ENCODE measurements around the gene MRGPRF. TPM values are rescaled to one million over a fixed set of nuclear protein-coding genes. Genes with fewer than 3 reads are reported as not detected.
A peak's percentile ranks its signal among the peaks of the same experiment; 100 is the strongest.

Gene MRGPRF
- total RNA-seq, 1 experiment from 2014 or later: 0.76 TPM

DNA sequence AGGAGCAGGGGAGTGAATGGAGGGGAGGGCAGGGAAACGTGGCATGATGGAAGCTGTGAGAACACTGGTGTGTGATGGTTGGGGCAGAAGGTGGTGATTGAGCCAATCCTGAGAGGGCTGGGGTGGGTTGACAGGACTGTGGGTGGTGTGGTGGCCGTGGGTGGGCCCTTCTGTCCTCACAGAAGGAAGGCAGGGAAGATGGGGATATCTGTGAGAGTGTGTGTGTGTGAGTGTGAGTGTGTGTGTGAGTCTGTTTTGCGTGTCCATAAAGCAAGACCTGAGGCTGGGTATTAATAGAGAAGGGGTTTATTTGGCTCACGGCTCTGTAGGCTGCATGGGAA lies 48.6 kb upstream of the MRGPRF start:
- BruUV-seq (replicated peaks): no TSS peak
- H4K20me1 ChIP-seq (ENCODE audit: insufficient read depth): no peaks in the 10 kb centered on the region

More for the DNA sequence above, 48.6 kb upstream of the MRGPRF start:
- no peak overlapping the region for H2AFZ ChIP-seq (ENCODE audit: low read depth, low read length, poor library complexity, severe bottlenecking)
- ChIA-PET RAD21 (ENCODE audit: low non-redundant PET in 1 of 2, low total read pairs in 2 of 2, uncharacterized antibody in 2 of 2, unreplicated experiment in 2 of 2) (no interaction called here), POLR2A (no interaction called here), CTCF (no interaction called here)
- H3K4me2 ChIP-seq (ENCODE audit: low read length): no peak overlapping the region
- no peaks in the 10 kb centered on the region for H3K79me2 ChIP-seq (ENCODE audit: insufficient read depth, low read length)
- no peaks in the 10 kb centered on the region for H3K9me3 ChIP-seq (ENCODE audit: control insufficient read depth in 1 of 2, insufficient read depth in 1 of 2, low read depth in 1 of 2, low read length in 2 of 2)
- intact Hi-C loops (cut with micrococcal nuclease): no loop called here
- TF ChIP-seq CBX3 (IDR thresholded peaks at IDR 0.05; ENCODE audit: low read depth) (no peak), JUND (IDR thresholded peaks at IDR 0.05) (no peak), ELF1 (IDR thresholded peaks at IDR 0.05; ENCODE audit: borderline replicate concordance, low read depth) (no peak), EZH2phosphoT487 (IDR thresholded peaks at IDR 0.05; ENCODE audit: borderline replicate concordance) (no peak), SRF (IDR thresholded peaks at IDR 0.05; ENCODE audit: low read depth) (no peak), SIN3A (IDR thresholded peaks at IDR 0.05; ENCODE audit: low read depth) (no peak), EZH2 (IDR thresholded peaks at IDR 0.05) (no peak), EGR1 (IDR thresholded peaks at IDR 0.05; ENCODE audit: low read depth) (no peak), RAD21 (IDR thresholded peaks at IDR 0.05; ENCODE audit: low read depth) (no peak), SP1 (IDR thresholded peaks at IDR 0.05; ENCODE audit: low read depth) (no peak), ZFX (IDR thresholded peaks at IDR 0.05) (no peak), POLR2A (IDR thresholded peaks at IDR 0.05; ENCODE audit: borderline replicate concordance, extremely low read depth, insufficient read depth, insufficient read length) (no peak), POLR2AphosphoS5 (IDR thresholded peaks at IDR 0.05; ENCODE audit: low read depth, low read length) (no peak), CEBPB (IDR thresholded peaks at IDR 0.05; ENCODE audit: low read depth) (no peak), ZNF274 (IDR thresholded peaks at IDR 0.05; ENCODE audit: low read depth, low read length) (no peak)
- TF ChIP-seq, protein P1, sequence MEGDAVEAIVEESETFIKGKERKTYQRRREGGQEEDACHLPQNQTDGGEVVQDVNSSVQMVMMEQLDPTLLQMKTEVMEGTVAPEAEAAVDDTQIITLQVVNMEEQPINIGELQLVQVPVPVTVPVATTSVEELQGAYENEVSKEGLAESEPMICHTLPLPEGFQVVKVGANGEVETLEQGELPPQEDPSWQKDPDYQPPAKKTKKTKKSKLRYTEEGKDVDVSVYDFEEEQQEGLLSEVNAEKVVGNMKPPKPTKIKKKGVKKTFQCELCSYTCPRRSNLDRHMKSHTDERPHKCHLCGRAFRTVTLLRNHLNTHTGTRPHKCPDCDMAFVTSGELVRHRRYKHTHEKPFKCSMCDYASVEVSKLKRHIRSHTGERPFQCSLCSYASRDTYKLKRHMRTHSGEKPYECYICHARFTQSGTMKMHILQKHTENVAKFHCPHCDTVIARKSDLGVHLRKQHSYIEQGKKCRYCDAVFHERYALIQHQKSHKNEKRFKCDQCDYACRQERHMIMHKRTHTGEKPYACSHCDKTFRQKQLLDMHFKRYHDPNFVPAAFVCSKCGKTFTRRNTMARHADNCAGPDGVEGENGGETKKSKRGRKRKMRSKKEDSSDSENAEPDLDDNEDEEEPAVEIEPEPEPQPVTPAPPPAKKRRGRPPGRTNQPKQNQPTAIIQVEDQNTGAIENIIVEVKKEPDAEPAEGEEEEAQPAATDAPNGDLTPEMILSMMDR (IDR thresholded peaks at IDR 0.05 in 2 of 3, conservative IDR thresholded peaks at IDR 0.05 in 1 of 3; ENCODE audit: borderline replicate concordance in 1 of 3, insufficient read depth in 1 of 3, low read depth in 2 of 3, low read length in 2 of 3): no peak
- TF ChIP-seq, protein P2, sequence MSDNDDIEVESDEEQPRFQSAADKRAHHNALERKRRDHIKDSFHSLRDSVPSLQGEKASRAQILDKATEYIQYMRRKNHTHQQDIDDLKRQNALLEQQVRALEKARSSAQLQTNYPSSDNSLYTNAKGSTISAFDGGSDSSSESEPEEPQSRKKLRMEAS (IDR thresholded peaks at IDR 0.05): no peak
- TF ChIP-seq, protein P3, sequence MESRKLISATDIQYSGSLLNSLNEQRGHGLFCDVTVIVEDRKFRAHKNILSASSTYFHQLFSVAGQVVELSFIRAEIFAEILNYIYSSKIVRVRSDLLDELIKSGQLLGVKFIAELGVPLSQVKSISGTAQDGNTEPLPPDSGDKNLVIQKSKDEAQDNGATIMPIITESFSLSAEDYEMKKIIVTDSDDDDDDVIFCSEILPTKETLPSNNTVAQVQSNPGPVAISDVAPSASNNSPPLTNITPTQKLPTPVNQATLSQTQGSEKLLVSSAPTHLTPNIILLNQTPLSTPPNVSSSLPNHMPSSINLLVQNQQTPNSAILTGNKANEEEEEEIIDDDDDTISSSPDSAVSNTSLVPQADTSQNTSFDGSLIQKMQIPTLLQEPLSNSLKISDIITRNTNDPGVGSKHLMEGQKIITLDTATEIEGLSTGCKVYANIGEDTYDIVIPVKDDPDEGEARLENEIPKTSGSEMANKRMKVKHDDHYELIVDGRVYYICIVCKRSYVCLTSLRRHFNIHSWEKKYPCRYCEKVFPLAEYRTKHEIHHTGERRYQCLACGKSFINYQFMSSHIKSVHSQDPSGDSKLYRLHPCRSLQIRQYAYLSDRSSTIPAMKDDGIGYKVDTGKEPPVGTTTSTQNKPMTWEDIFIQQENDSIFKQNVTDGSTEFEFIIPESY (IDR thresholded peaks at IDR 0.05; ENCODE audit: extremely low read depth, insufficient replicate concordance, low read length): no peak
- TF ChIP-seq, protein P4, sequence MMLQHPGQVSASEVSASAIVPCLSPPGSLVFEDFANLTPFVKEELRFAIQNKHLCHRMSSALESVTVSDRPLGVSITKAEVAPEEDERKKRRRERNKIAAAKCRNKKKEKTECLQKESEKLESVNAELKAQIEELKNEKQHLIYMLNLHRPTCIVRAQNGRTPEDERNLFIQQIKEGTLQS (IDR thresholded peaks at IDR 0.05): no peak
- TF ChIP-seq, protein P5, sequence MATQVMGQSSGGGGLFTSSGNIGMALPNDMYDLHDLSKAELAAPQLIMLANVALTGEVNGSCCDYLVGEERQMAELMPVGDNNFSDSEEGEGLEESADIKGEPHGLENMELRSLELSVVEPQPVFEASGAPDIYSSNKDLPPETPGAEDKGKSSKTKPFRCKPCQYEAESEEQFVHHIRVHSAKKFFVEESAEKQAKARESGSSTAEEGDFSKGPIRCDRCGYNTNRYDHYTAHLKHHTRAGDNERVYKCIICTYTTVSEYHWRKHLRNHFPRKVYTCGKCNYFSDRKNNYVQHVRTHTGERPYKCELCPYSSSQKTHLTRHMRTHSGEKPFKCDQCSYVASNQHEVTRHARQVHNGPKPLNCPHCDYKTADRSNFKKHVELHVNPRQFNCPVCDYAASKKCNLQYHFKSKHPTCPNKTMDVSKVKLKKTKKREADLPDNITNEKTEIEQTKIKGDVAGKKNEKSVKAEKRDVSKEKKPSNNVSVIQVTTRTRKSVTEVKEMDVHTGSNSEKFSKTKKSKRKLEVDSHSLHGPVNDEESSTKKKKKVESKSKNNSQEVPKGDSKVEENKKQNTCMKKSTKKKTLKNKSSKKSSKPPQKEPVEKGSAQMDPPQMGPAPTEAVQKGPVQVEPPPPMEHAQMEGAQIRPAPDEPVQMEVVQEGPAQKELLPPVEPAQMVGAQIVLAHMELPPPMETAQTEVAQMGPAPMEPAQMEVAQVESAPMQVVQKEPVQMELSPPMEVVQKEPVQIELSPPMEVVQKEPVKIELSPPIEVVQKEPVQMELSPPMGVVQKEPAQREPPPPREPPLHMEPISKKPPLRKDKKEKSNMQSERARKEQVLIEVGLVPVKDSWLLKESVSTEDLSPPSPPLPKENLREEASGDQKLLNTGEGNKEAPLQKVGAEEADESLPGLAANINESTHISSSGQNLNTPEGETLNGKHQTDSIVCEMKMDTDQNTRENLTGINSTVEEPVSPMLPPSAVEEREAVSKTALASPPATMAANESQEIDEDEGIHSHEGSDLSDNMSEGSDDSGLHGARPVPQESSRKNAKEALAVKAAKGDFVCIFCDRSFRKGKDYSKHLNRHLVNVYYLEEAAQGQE (IDR thresholded peaks at IDR 0.05; ENCODE audit: low read depth): no peak
- H3K4me1 ChIP-seq (ENCODE audit: control insufficient read depth in 1 of 2, insufficient read depth in 2 of 2, low read length in 2 of 2): no peaks in the 10 kb centered on the region
- no peaks in the 10 kb centered on the region for H3K27me3 ChIP-seq (ENCODE audit: insufficient read depth, low read length)
- no peak overlapping the region for H3K4me3 ChIP-seq (replicated peaks in 1 of 2; ENCODE audit: low read depth in 1 of 2, low read length in 2 of 2)
- H3K36me3 ChIP-seq (ENCODE audit: control insufficient read depth in 1 of 2, insufficient read depth in 2 of 2, low read length in 2 of 2): no peaks in the 10 kb centered on the region; a peak in 1 of 4 replicates
- no peak overlapping the region for H3K9ac ChIP-seq (ENCODE audit: low read length)
- no peaks in the 10 kb centered on the region for H3K9me2 ChIP-seq (ENCODE audit: insufficient read depth)
- H3K27ac ChIP-seq (ENCODE audit: low read depth, low read length): no peak overlapping the region
- ATAC-seq (peak; percentile 30; the same call in 1 of the 2 replicates), DNase-seq (ENCODE audit: low read depth, low spot score) (no peak)
